Measurements from ENCODE around the gene UBE2I. TPM values are rescaled to one million over a fixed set of nuclear protein-coding genes. Genes with fewer than 3 reads are reported as not detected.
A peak's percentile ranks its signal among the peaks of the same experiment; 100 is the strongest.

Gene UBE2I
- total and polyA plus RNA-seq, 2 of the 4 experiments (the other 2 are of a cell fraction) = 30.8 to 140 TPM

DNA sequence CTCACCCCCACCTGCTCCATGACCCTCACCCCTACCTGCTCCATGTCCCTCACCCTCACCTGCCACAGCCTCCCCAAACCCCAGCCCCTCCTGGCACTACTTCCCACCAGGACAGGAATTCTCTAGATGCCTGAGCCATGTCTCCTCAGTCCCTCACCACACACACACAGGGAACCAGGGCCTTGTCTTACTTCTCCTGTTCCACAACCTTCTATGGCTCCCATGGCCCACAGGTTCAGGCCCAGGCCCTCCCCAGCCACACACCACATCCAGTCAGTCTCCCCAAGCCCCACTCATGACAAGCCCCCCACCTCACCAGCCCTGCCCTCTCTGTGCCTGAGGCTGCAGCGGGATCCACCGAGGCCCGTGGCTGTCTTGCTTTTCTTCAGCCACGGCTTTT, 3.1 kb upstream of the UBE2I start:
- no peak overlapping the region for H3K27ac ChIP-seq (ENCODE audit: insufficient read depth, low read length)
- no peak overlapping the region for H3K4me2 ChIP-seq (ENCODE audit: low read depth, low read length)
- BruUV-seq (replicated peaks) = no TSS peak
- H3K79me1 ChIP-seq (ENCODE audit: low read depth in 1 of 2, low read length in 2 of 2) = peaks cover 3 to 16% of the 10 kb centered on the region in 2 experiments; a peak in 3 of 4 replicates
- no peak overlapping the region for H3K4me3 ChIP-seq (ENCODE audit: insufficient read depth, low read depth, low read length)
- ATAC-seq (ENCODE audit: low read depth) (no peak), DNase-seq (no peak)
- H2BK20ac ChIP-seq (ENCODE audit: low read depth, low read length) = no peak overlapping the region
- H3K27me3 ChIP-seq (ENCODE audit: control insufficient read depth, insufficient read depth, low read length) = no peaks in the 10 kb centered on the region
- in situ Hi-C loops (cut with MboI; ENCODE audit: low sequenced_read_pairs) (no loop called here), intact Hi-C loops (cut with micrococcal nuclease) (no loop called here), dilution Hi-C loops (cut with HindIII; ENCODE audit: low sequenced_read_pairs, unreplicated experiment) (no loop called here)
- H2BK5ac ChIP-seq (ENCODE audit: low read depth, low read length, poor library complexity, severe bottlenecking) = no peak overlapping the region
- peaks cover 2% of the 10 kb centered on the region for H3K4me1 ChIP-seq (ENCODE audit: control insufficient read depth, insufficient read depth, low read length)
- TF ChIP-seq, protein P1, sequence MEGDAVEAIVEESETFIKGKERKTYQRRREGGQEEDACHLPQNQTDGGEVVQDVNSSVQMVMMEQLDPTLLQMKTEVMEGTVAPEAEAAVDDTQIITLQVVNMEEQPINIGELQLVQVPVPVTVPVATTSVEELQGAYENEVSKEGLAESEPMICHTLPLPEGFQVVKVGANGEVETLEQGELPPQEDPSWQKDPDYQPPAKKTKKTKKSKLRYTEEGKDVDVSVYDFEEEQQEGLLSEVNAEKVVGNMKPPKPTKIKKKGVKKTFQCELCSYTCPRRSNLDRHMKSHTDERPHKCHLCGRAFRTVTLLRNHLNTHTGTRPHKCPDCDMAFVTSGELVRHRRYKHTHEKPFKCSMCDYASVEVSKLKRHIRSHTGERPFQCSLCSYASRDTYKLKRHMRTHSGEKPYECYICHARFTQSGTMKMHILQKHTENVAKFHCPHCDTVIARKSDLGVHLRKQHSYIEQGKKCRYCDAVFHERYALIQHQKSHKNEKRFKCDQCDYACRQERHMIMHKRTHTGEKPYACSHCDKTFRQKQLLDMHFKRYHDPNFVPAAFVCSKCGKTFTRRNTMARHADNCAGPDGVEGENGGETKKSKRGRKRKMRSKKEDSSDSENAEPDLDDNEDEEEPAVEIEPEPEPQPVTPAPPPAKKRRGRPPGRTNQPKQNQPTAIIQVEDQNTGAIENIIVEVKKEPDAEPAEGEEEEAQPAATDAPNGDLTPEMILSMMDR (conservative IDR thresholded peaks at IDR 0.05; ENCODE audit: low read depth, low read length) = no peak
- TF ChIP-seq MAZ (IDR thresholded peaks at IDR 0.05; ENCODE audit: borderline replicate concordance, low read depth, low read length) (no peak), ELK1 (IDR thresholded peaks at IDR 0.05; ENCODE audit: borderline replicate concordance, low read depth, low read length) (no peak), FOS (IDR thresholded peaks at IDR 0.05; ENCODE audit: low read depth, low read length) (no peak), CEBPB (IDR thresholded peaks at IDR 0.05; ENCODE audit: low read depth, low read length) (no peak), MAFK (IDR thresholded peaks at IDR 0.05; ENCODE audit: low read depth, low read length) (no peak), CHD1 (IDR thresholded peaks at IDR 0.05; ENCODE audit: low read depth, low read length) (no peak)
- TF ChIP-seq, protein P2, sequence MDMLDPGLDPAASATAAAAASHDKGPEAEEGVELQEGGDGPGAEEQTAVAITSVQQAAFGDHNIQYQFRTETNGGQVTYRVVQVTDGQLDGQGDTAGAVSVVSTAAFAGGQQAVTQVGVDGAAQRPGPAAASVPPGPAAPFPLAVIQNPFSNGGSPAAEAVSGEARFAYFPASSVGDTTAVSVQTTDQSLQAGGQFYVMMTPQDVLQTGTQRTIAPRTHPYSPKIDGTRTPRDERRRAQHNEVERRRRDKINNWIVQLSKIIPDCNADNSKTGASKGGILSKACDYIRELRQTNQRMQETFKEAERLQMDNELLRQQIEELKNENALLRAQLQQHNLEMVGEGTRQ (IDR thresholded peaks at IDR 0.05; ENCODE audit: low read depth, low read length) = no peak
- H3K9me3 ChIP-seq (ENCODE audit: control insufficient read depth, insufficient read depth, low read length) = no peaks in the 10 kb centered on the region
- no peak overlapping the region for H4K5ac ChIP-seq (ENCODE audit: low read depth, low read length)
- H3K18ac ChIP-seq (ENCODE audit: low read depth, low read length) = no peak overlapping the region
- H2BK15ac ChIP-seq (ENCODE audit: low read depth, low read length) = no peak overlapping the region
- H2AFZ ChIP-seq (replicated peaks; ENCODE audit: low read length, poor library complexity) = no peak overlapping the region
- ChIA-PET POLR2A (ENCODE audit: unreplicated experiment) (no interaction called here), CTCF (no interaction called here)
- peaks cover 15% of the 10 kb centered on the region for H4K20me1 ChIP-seq (ENCODE audit: insufficient read depth, low read length)
- no peak overlapping the region for H3K56ac ChIP-seq (ENCODE audit: extremely low read depth, insufficient read depth, low read length)
- no peak overlapping the region for H2BK120ac ChIP-seq (ENCODE audit: low read depth, low read length)
- H3K36me3 ChIP-seq (ENCODE audit: control insufficient read depth, insufficient read depth, low read length) = no peaks in the 10 kb centered on the region
- no peak overlapping the region for H3K14ac ChIP-seq (replicated peaks; ENCODE audit: low read depth, low read length)
- H2AK5ac ChIP-seq (ENCODE audit: low read depth, low read length) = no peak overlapping the region
- H3K23ac ChIP-seq (ENCODE audit: low read depth, low read length) = no peak overlapping the region
- H2AK9ac ChIP-seq (replicated peaks; ENCODE audit: low read depth, low read length, poor library complexity) = peak overlapping the region; percentile 23
- H3K9ac ChIP-seq (ENCODE audit: low read depth, low read length) = no peak overlapping the region
- no peak overlapping the region for H3K4ac ChIP-seq (ENCODE audit: low read depth, low read length)
- H3K9me1 ChIP-seq (ENCODE audit: insufficient read depth, low read length) = peaks cover 7% of the 10 kb centered on the region
- H4K8ac ChIP-seq (ENCODE audit: low read depth in 2 of 2, low read length in 2 of 2) = no peak overlapping the region
- no peak overlapping the region for H4K91ac ChIP-seq (ENCODE audit: insufficient read depth, low read depth, low read length)
- no CpG with 5 or more reads among the region's 4 CpGs for WGBS, 2 experiments (ENCODE audit: extremely low coverage in 2 of 2, insufficient read length in 1 of 2)
